Keratinocyte (primary cell): ENCODE results near the gene HCN1. TPM values are rescaled to one million over a fixed set of nuclear protein-coding genes. Genes with fewer than 3 reads are reported as not detected.

ENCODE experiments used
- DNase-seq: peaks from one replicate; pipeline ENCODE4 v3.0.0-alpha.2; 2011; ENCODE audit warnings: low read depth, missing footprints, low spot score
- FAIRE-seq: peaks from 2 replicates; lab custom pipeline; 2011; peaks lifted over from hg19 to GRCh38; lab: Jason Lieb, UNC
- H2AFZ ChIP-seq: 2 replicates; pipeline ENCODE4 v1.6.0; 2012; ENCODE audit warnings: low read length, control low read depth, inconsistent platforms; ENCODE audit not compliant: control insufficient read depth
- H3K27ac ChIP-seq: 2 replicates; pipeline ENCODE4 v1.5.1; 2011; ENCODE audit warnings: low read length; ENCODE audit not compliant: control insufficient read depth, insufficient read depth
- H3K27me3 ChIP-seq: 3 replicates; pipeline ENCODE4 v1.6.0; 2011; ENCODE audit warnings: low read length; ENCODE audit not compliant: control insufficient read depth, insufficient read depth; ENCODE audit errors: extremely low read depth
- H3K36me3 ChIP-seq, 2 experiments: 2 replicates in 1 of 2; 3 replicates in 1 of 2; pipeline ENCODE4 v1.5.1; 2011; ENCODE audit warnings: low read length in 2 of 2, mild to moderate bottlenecking in 1 of 2; ENCODE audit not compliant: control insufficient read depth in 2 of 2, insufficient read depth in 2 of 2; ENCODE audit errors: extremely low read depth in 1 of 2
- H3K4me1 ChIP-seq: 3 replicates; pipeline ENCODE4 v1.5.1; 2011; ENCODE audit warnings: low read length; ENCODE audit not compliant: control insufficient read depth, insufficient read depth; ENCODE audit errors: extremely low read depth
- H3K4me2 ChIP-seq: 3 replicates; pipeline ENCODE4 v1.6.0; 2011; ENCODE audit warnings: low read depth, low read length; ENCODE audit not compliant: control insufficient read depth, insufficient read depth; ENCODE audit errors: extremely low read depth
- H3K4me3 ChIP-seq, 3 experiments: fragments of 200-600 bp in 1 of 3; sonication (generic) in 1 of 3; 2 replicates in 2 of 3; 3 replicates in 1 of 3; pipeline ENCODE4 v1.5.1; 2011 to 2016; ENCODE audit warnings: low read length in 3 of 3, mild to moderate bottlenecking in 3 of 3, control low read depth in 2 of 3, inconsistent platforms in 1 of 3, low read depth in 1 of 3, mixed read lengths in 1 of 3, mixed run types in 1 of 3, moderate library complexity in 1 of 3; ENCODE audit not compliant: control insufficient read depth in 2 of 3, insufficient read depth in 2 of 3; ENCODE audit errors: extremely low read depth in 1 of 3
- H3K79me2 ChIP-seq: 2 replicates; pipeline ENCODE4 v1.6.0; 2012; ENCODE audit warnings: low read length; ENCODE audit not compliant: control insufficient read depth, insufficient read depth
- H3K9ac ChIP-seq: 3 replicates; pipeline ENCODE4 v1.6.0; 2011; ENCODE audit warnings: low read length; ENCODE audit not compliant: control insufficient read depth, insufficient read depth; ENCODE audit errors: extremely low read depth
- H3K9me1 ChIP-seq: 3 replicates; pipeline ENCODE4 v1.6.0; 2011; ENCODE audit warnings: low read length; ENCODE audit not compliant: control insufficient read depth, insufficient read depth; ENCODE audit errors: extremely low read depth
- H3K9me3 ChIP-seq: 2 replicates; pipeline ENCODE4 v1.5.1; 2012; ENCODE audit warnings: low read depth, low read length; ENCODE audit not compliant: control insufficient read depth
- H4K20me1 ChIP-seq: 3 replicates; pipeline ENCODE4 v1.6.0; 2011; ENCODE audit warnings: low read length; ENCODE audit not compliant: control insufficient read depth, insufficient read depth; ENCODE audit errors: extremely low read depth
- CTCF ChIP-seq, 3 experiments: IDR thresholded peaks in 1 of 3; conservative IDR thresholded peaks in 1 of 3; optimal IDR thresholded peaks in 1 of 3; 2 replicates in 2 of 3; 3 replicates in 1 of 3; pipeline versions ENCODE3 to v1.5.1; 2011; ENCODE audit warnings: low read length in 3 of 3, mild to moderate bottlenecking in 3 of 3, moderate library complexity in 2 of 3, control low read depth in 1 of 3, inconsistent platforms in 1 of 3; ENCODE audit not compliant: insufficient read depth in 2 of 3; ENCODE audit errors: extremely low read depth in 1 of 3
- EZH2 ChIP-seq: IDR thresholded peaks from one replicate; pipeline ENCODE4 v1.6.1; 2012; ENCODE audit warnings: inconsistent platforms, mild to moderate bottlenecking, low read length, moderate library complexity
- dilution Hi-C: fragments of 300-500 bp; cut with MboI; formaldehyde crosslinking; loops from one replicate; pipeline ENCODE4 v1.7.0; 2020; ENCODE audit warnings: low sequenced_read_pairs; ENCODE audit not compliant: extremely low pct_ligation_motif_present
- polyA plus RNA-seq, 5 experiments: library from polyadenylated mRNA; depleted of rRNA in 3 of 5; stranded (reverse) in 3 of 5; stranded (forward) in 1 of 5; unstranded in 1 of 5; fragments of >200 nt; gene quantifications; 1 replicate in 1 of 5; 2 replicates in 3 of 5; 3 replicates in 1 of 5; pipeline versions ENCODE4 v1.2.1 to v1.2.3, GENCODE V29; 2011 to 2012; ENCODE audit warnings: missing spikeins in 2 of 5, low read depth in 1 of 5, low replicate concordance in 1 of 5

Gene HCN1
- polyA plus RNA-seq, 1 donor (not counting 4 experiments of a cell fraction or from before 2014, with no cell fraction given), result not detected

- Histone ChIP-seq H3K4me2 (no peak overlapping the region), H3K9me3 (peaks cover 2% of the 10 kb centered on the region), H3K4me1 (no peaks in the 10 kb centered on the region), H4K20me1 (no peaks in the 10 kb centered on the region), H3K9me1 (no peaks in the 10 kb centered on the region), H3K36me3 (no peaks in the 10 kb centered on the region), H2AFZ (no peak overlapping the region), H3K4me3 (no peak overlapping the region), H3K9ac (no peak overlapping the region), H3K27ac (no peak overlapping the region), H3K27me3 (no peaks in the 10 kb centered on the region), H3K79me2 (no peaks in the 10 kb centered on the region)
- no peak for FAIRE-seq
- TF ChIP-seq EZH2, result no peak
- no peak for TF ChIP-seq CTCF (optimal IDR thresholded peaks at IDR 0.05 in 1 of 3, IDR thresholded peaks at IDR 0.05 in 1 of 3, conservative IDR thresholded peaks at IDR 0.05 in 1 of 3; ENCODE audit: extremely low read depth in 1 of 3, insufficient read depth in 2 of 3, low read length in 3 of 3)
- no peak for DNase-seq
- dilution Hi-C loops, result no loop called here
Measured at GRCh38 chr5:45262061-45262590, 434.1 kb downstream of the HCN1 start.

GRCh38 chr5:45261125-45261524 lies 435.1 kb downstream of the HCN1 start:
- FAIRE-seq (no peak), DNase-seq (no peak)
- no peak overlapping the region for H2AFZ ChIP-seq
- peaks cover 2% of the 10 kb centered on the region for H3K9me3 ChIP-seq
- TF ChIP-seq CTCF (optimal IDR thresholded peaks at IDR 0.05 in 1 of 3, IDR thresholded peaks at IDR 0.05 in 1 of 3, conservative IDR thresholded peaks at IDR 0.05 in 1 of 3; ENCODE audit: extremely low read depth in 1 of 3, insufficient read depth in 2 of 3, low read length in 3 of 3) (no peak), EZH2 (no peak)
- H3K4me1 ChIP-seq, result no peaks in the 10 kb centered on the region
- no peak overlapping the region for H3K4me2 ChIP-seq
- no peak overlapping the region for H3K9ac ChIP-seq
- dilution Hi-C loops, result no loop called here
- H3K27me3 ChIP-seq, result no peaks in the 10 kb centered on the region
- H3K9me1 ChIP-seq, result no peaks in the 10 kb centered on the region
- no peaks in the 10 kb centered on the region for H3K36me3 ChIP-seq
- H4K20me1 ChIP-seq, result no peaks in the 10 kb centered on the region
- no peak overlapping the region for H3K4me3 ChIP-seq
- H3K79me2 ChIP-seq, result no peaks in the 10 kb centered on the region
- no peak overlapping the region for H3K27ac ChIP-seq
